Activated CD8-positive, alpha-beta memory T cell treated with anti-CD3 and anti-CD28 coated beads for 24 hours (primary cell): ENCODE measurements around the gene EHD1.

Experiments used
- DNase-seq: peaks from one replicate; pipeline ENCODE4 v3.0.0-alpha.2; 2020

The EHD1 gene

GRCh38 chr11:64871492-64871891 lies 6.9 kb downstream of the EHD1 start:
- DNase-seq: no peak

DNA sequence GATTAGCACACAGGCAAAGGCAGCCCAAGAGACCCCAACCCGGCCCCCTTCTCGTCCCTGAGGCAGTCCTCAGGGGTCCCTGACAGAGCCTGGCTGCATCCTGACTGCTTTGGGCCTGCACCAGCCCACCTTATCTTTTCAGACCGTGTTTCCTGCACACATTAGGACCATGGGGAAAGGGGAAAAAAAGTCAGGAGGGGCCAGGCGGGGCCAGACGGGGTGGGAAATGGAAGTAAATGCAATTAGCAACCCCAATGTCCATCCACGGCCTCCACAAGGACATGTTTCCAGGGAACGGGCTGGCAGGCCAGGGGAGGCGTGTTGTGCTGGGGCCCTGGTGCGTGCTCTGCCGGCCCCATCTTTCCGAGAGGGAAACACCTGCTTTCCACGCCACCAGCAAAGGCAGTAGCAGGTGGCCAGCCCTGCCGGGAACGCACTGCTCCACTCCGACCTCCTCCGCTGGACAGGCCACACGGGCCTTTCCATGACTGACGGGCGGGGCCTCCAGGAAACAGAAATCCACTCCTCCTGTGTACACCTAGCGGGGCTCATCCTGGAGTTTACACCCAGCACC lies 7.4 kb downstream of the EHD1 start:
- DNase-seq: no peak

DNA sequence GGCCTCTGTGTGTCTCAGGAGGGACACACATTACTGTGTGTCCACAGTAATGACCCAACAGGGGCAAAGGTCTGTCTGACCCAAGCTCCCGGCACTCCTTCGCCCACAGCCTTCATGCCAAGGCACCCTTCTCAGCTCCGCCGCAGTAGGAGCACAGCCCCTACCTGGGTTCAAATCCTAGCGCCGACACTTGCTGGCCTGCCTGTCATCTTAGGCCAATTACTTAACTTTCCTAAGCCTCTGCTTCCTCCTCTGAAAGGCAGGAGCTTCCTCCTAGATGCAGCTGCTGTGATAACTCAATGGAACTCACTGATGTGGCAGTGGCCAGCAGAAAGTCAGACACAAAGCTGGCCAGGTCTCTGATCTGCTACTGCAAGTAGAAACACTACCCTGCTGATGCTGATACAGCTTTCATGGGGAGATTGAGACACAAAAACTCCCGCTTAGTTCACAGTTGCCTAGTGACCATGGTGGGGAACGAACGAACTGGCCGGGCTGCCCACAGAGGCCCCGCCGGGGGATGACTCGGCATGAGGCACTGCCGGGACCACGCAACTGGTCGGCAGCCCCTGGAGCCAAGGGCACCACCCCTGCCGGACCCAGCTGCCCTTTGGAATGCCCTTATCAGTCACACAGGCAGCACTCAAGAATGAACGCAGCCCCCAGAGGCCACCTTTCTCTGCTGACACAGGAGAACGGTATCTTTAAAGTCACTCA lies 8.1 kb downstream of the EHD1 start:
- no peak for DNase-seq

DNA sequence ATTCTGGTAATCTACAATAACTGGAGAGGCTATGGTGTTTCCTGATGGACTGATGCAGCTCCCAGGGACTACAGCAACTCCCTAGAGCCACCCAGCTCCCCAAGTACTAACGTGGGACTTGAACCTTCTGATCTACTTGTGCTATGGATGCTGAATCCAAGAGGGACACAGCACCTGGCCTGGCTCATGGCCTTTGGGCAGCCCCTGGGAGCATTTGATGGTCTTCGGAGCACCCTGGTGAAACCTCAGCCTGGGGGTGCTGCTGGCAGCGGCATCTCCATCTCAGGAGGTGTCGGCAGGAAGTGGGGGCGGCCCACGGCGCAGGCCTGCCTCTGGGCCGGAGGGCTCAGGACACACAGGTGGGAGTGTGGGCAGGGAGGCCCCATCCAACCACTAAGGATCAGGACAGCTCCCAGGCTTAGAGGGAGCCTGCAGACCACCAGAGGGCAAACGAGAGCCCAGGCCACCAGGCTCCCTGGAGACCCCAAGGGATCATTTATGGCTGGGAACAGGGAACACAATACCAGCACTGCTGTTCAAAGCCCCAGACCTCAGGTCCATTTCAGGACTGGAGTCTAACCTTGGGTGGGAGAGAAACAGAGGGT lies 8.7 kb downstream of the EHD1 start:
- peak; percentile 69 for DNase-seq

GRCh38 chr11:64868904-64869570 lies 9.4 kb downstream of the EHD1 start:
- peak; percentile 77 for DNase-seq

DNA sequence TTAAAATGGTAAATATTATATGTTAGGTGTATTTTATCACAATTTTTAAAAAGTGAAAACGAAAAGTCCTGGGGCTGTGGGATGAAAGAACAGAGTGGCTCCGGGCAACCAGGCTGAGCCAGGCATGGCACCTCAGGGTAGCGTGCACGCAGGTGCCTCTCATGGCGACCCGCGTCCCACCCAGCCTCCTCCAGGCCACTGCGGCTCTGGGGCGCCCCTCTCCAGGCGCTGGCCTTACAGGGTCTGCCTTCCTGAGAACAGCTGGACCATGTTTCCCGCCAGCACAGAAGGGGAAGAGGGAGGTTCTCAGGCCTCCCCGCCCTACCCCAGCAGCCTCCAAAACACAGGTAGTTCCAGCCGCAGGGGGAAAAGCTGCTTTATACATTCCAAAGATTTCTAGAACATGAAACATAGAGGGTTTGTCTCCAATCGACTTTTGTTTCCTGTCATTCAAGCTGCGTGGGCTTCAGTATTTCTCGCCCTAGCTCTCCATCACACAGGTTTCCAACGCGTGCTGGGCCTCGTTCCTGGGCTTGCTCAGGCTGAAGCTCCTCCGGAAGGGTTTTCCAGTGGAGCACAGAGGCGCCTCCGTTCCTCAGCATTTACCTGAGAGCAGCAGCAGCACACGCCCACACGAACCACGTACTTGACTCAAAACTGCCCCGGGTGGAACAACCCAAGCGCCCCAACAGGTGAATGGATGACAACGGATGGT lies 10.5 kb downstream of the EHD1 start:
- peak; percentile 68 for DNase-seq

DNA sequence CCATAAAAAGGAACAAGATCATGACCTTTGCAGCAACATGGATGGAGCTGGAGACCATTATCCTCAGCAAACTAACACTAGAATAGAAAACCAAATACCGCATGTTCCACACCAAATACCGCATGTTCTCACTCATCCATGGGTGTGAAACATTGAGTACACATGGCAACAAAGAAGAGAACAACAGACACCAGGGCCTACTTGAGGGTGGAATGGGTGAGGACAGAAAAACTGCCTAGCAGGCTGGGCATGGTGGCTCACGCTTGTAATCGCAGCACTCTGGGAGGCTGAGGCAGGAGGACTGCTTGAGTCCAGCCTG lies 12.3 kb downstream of the EHD1 start:
- no peak for DNase-seq

- DNase-seq: no peak
Measured at GRCh38 chr11:64865286-64866172, 12.9 kb downstream of the EHD1 start.

DNA sequence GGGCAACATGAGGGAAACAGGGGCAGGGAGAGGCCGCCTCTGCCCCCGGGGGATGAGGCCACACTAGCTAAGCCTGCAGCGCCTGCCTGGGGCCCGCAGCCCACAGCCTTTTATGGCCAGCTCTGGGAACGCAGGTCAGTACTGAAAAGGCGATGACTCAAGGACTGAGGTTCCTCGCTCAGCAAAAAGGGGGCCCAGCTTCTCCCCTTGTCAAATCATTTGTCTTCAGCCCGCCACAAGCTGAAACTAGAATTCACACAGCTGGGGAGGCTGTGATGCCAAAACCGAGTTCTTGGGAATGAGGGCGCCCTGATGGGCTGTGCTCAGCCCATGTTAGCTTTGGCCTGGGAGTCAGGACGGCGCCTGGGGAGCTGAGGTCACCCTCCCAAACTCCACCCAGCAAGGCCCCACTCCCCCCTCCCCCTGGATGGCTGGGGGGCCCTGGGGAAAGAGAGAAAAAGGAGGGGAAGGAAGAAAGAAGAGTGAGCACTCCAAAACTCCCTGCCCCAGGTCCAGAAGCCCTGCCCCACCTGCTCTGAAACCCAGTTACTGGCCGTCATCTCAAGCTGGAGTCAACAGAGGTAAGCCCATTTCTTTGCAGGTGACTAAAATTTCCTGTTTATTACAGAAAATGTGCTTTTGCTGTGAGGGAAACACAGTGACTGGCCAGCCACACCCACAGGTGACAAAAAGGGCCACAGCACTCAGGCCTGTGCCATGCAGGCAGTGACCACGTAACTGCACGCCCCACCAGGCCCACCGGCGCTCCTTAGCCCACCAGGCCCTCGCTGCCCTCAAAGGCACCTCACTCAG lies 13.7 kb downstream of the EHD1 start:
- peak; percentile 86 for DNase-seq

GRCh38 chr11:64864135-64864472 lies 14.3 kb downstream of the EHD1 start:
- no peak for DNase-seq

DNA sequence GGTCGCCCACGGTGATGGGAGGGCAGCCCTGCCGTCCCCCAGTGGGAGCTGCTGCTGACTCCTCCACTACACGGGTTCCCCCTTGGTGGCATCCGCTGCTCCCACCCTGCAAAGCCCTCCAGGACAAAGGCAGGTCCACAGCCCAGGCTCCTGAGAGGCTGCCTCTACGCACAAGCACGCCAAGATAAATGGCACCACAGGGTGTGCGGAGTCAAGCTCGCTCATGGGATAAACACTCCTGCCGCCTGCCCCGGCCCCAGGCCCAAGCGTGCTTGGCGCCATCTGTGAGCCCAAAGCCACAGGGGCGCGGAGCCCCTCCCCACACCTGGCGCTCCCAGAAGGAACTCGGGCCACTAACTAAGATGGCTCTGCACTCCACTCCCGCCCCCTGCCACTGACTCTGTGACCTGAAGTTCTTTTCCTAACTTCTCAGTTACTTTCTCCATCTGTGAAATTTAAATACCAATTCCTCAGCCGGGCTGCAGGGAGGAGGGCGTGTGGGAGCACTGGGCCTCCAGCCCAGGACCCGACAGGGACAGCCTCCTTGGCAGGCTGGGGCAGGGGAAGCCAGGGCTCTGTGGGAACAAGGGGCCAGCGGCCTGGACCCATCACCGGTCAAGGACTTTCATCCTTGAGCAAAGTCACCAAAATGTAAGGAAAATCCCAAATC lies 14.9 kb downstream of the EHD1 start:
- no peak for DNase-seq

DNA sequence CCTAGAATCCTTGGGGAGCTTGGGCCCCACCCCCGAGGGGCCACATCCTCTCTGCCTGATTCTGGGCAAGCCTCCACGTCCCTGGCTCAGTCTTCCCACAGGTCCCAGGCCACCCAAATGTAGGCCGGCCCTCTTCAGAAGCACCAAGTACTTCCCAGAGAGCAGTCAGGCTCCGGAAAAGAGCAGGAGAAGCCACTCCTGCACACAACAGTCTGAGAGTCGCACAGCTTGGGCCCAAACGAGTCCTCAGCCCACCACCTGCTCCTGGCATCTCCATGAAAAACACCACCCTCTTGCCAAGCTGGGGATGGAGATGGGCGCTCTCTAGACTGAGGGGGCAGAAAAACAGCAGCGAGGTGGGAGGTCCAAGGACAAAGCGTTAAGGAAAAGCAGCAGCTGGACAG lies 15.4 kb downstream of the EHD1 start:
- no peak for DNase-seq

- DNase-seq: no peak
Measured at GRCh38 chr11:64861227-64861975, 17.0 kb downstream of the EHD1 start.

DNA sequence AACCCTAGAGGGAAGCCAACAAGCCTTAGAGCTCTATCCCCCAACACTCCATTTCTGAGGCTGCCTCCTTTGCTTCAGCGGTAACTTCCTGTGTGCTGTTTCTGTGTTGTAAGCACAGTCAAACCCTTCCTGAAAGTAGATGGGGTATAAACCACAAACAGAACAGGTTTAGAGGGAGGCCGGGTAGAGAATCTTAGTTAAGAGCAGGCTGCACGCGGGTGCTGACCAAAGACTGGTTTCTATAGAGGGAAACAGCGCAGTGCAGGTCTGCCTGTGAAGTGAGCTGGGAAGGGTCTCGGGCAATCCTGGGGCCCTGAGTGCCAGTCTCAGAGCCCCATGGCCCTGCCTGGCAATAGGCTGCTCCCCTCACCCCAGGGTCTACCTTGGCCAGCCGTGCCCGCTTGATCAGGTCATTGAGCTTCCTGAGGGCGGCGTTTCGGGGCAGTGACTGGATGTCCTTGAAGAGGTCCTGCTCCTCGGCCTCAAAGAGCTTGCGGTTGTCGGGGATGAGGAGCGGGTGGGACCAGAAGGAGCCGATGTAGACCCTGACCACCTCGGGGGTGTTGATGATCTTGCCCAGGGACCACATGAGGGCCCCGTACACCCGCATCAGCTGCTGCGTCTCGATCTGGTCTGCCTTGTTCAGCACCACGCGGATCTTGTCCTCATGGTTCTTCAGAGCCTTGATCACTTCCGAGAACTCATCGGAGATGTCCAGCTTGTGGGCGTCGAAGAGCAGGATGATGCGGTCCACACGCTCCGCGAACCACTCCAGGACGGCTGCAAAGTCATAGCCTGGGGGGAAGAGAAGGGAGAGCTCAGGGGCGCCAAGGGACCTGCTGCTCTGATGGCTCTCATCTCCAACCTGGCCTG lies 18.6 kb downstream of the EHD1 start:
- peak; percentile 86 for DNase-seq

DNA sequence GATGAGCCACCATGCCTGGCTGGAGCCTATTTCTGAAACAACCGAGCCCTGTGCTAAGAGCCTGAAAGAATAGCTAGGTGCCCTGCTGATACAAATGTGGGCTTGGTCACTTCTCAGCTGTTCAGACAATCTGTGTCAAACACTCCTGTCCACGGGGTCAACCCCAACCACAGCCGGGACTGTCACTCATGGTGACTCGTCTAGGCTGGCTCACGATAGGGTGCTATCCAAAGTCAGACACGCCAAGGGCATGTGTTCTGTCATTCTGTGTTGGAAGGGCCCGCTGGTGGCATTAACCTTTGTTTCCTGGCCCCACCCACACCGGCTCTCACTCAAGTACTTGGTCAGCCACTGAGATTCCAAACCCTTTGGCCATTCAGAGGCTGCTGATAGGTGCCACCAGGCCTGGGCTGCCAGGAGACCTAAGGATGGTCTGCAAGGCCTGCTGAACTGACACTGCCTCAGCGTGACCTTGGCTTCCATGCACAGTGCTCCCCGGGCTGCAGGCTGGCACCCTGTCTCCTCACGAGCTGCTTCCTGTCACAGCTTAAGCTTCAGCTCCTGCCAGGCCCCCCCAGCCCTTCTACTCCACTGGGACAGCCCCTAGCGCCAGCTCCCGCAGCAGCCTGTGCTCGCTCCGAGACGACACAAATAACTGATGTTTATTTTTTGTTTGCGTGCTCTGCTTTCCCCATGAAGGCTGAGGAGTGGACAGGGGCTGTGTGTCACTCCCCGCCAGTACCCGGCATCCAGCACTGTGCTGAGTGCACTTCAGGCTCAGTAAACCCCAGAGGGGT lies 19.8 kb downstream of the EHD1 start:
- peak; percentile 85 for DNase-seq

DNA sequence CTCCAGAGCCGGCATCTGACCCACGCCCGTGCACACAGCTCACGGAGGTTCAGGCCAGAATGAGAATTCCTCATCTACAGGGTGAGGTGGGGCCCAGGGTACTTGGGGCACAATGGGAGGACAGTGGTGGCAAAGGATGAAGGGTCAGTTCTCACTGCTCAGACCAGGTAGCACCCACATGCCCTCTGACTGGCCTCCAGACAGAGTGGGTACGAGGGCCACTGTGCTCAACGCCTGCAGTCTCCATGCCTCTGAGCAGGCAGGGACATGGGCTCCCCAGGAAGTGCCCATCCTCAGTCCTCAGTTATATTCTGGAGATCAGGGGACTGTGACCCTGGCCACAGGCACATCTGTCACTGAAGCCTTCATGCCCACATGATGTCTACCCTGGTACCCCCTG lies 20.9 kb downstream of the EHD1 start:
- no peak for DNase-seq

GRCh38 chr11:64856382-64857227 lies 21.8 kb downstream of the EHD1 start:
- no peak for DNase-seq
